ENCODE results near the gene CRMP1.

DNA sequence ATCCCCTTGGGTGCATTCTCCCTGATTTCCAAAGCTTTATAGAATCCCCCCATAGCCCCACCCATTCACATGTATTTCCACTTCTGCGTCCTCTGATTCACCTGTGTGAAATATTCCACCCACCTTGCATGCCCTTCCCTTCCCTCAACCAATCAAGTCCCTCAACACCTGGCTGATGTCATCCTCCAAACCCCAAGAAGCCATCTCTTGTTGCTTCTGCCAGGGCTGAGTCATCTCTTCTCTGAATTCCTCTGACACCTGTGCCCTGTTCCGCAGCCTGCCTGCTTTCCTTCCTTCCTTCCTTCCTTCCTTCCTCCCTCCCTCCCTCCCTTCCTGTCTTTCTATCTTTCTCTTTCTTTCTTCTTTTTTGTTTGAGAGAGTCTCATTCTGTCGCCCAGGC lies 9.9 kb downstream of the CRMP1 start:
- TF ChIP-seq, protein P1, sequence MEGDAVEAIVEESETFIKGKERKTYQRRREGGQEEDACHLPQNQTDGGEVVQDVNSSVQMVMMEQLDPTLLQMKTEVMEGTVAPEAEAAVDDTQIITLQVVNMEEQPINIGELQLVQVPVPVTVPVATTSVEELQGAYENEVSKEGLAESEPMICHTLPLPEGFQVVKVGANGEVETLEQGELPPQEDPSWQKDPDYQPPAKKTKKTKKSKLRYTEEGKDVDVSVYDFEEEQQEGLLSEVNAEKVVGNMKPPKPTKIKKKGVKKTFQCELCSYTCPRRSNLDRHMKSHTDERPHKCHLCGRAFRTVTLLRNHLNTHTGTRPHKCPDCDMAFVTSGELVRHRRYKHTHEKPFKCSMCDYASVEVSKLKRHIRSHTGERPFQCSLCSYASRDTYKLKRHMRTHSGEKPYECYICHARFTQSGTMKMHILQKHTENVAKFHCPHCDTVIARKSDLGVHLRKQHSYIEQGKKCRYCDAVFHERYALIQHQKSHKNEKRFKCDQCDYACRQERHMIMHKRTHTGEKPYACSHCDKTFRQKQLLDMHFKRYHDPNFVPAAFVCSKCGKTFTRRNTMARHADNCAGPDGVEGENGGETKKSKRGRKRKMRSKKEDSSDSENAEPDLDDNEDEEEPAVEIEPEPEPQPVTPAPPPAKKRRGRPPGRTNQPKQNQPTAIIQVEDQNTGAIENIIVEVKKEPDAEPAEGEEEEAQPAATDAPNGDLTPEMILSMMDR (IDR thresholded peaks at IDR 0.05), result no peak
- no peak for TF ChIP-seq POLR2A (IDR thresholded peaks at IDR 0.05)

All from body of pancreas (tissue), 4 donors.